Measurements from ENCODE around the gene MBD3L3. TPM values are rescaled to one million over a fixed set of nuclear protein-coding genes. Genes with fewer than 3 reads are reported as not detected.
"Not testable (repeated sequence)": the region's sequence is repeated elsewhere in the genome, so short reads cannot be mapped to it uniquely, and the experiment has no call there.

MBD3L3 gene
- total RNA-seq: not detected

DNA sequence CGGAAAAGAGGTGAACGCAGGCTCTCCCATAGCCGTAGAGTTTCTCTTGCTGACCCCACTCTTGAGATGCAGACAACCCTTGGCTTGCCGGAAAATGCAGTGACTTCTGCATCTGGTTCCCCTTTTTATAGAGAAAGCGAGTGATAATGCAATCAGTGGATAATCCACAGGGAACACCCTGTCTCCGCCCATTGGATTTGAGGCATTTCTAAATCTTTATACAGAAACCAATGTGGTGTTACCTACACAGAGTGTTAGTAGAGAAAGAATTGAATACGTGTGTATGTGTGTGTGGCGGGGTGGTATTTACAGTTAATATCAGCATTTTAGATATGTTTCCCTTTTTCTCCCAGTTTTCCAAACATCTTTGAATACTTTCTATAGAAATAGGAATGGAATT lies at the start of gene MBD3L3:
TSS of gene MBD3L3 (minus strand) at position 101 of the 400 bp plus-strand sequence. CDS start at position 30, 71 bp downstream.
- not testable (repeated sequence) for ATAC-seq, H3K36me3 Mint-ChIP-seq

DNA sequence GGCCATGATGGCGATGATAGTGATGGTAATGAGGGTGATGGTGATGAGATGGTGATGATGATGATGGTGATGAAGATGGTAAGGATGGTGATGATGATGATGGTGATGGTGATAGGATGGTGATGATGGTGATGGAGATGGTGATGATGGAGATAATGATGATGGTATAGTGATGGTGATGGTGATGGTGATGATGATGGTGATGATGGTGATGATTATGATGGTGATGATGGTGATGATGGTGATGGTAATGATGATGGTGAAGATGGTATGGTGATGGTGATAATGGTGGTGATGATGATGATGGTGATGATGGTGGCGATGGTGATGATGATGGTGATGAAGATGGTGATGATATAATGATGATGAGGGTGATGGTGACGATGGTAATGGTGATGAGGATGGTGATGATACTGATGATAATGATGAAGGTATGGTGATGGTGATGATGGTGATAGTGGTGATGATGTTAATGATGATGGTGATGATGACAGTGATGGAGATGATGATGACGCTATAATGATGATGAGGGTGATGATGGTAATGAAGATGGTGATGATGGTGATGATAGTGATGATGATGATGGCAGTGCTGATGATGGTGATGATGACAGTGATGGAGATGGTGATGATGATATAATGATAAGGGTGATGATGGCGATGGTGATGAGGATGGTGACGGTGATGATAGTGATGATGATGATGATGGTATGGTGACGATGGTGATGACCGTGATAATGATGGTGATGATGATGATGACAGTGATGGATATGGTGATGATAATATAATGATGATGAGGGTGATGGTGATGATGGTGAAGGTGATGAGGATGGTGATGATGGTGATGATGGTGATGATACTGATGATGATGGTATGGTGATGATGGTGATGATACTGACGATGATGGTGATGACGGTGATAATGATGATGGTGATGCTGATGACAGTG lies 48.5 kb upstream of the MBD3L3 start:
- Mint-ChIP-seq H3K9me3 (no peaks in the 10 kb centered on the region), H3K36me3 (no peaks in the 10 kb centered on the region), H3K27ac (no peak overlapping the region)
- ATAC-seq: no peak
- DNase-seq (ENCODE audit: low spot score in 2 of 2): no peak

More for the DNA sequence above, at the start of gene MBD3L3:
- DNase-seq (ENCODE audit: low spot score in 2 of 2); H3K9me3 Mint-ChIP-seq; H3K27ac Mint-ChIP-seq: not testable (repeated sequence)

- no peak for ATAC-seq
- Mint-ChIP-seq H3K36me3 (no peaks in the 10 kb centered on the region), H3K27ac (no peak overlapping the region), H3K9me3 (no peaks in the 10 kb centered on the region)
- DNase-seq (ENCODE audit: low spot score in 2 of 2): no peak
Observed at GRCh38 chr19:7104747-7105447, 46.4 kb upstream of the MBD3L3 start.

DNA sequence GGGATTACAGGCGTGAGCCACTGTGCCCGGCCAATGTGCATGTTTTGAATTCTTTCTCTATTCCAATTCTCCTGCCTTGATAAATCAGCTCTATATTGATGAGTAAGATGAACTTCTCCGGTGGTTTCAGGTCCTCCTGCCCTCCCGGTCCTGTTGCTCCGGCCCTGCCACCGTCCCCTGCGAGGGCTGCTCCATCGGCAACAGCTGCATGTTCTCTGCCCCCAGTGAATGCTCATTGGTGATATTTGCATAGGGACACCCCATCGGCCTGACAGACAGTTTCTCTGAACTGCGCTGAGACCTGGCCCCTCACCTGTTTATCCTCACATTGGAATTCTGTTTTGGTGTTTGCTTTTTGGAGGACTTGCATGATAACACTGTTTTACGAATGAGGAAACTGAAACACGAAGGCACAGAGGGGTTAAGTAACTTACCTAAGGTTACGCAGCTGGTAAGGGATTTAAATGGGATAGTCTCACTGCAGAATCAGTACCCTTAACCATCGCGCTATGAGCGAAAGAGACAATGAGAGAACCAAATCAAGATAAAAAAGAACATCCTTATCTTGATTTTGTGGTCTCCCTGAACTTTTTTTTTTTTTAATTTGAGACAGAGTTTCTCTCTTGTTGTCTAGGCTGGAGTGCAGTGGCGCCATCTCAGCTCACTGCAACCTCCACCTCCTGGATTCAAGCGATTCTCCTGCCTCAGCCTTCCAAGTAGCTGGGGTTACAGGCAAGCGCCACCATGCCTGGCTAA lies 43.2 kb upstream of the MBD3L3 start:
- Mint-ChIP-seq H3K9me3 (peaks cover 11 to 19% of the 10 kb centered on the region in 2 donors), H3K36me3 (peaks cover 17 to 18% of the 10 kb centered on the region in 2 donors), H3K27ac (no peak overlapping the region)
- no peak for DNase-seq (ENCODE audit: low spot score in 2 of 2)
- no peak for ATAC-seq

DNA sequence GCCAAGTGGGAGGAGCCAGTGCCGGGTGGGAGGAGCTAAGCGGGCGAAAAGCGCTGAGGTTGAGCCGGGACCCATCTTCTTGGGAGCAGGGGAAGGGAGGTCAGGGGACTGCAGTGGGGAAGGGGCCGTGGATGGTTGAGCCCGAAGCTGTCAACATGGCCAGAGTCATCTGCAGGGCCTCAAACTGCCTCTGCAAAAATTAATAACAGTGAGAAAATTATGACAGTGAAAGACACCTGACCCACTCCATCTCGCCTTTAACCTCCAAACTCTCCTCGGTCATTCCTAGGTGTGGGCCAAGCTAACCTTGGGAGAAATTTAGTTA lies 41.1 kb upstream of the MBD3L3 start:
- ATAC-seq (no peak), DNase-seq (ENCODE audit: low spot score in 2 of 2) (peak in 1 of 2 donors; percentile 83)
- Mint-ChIP-seq H3K9me3 (peaks cover 17 to 31% of the 10 kb centered on the region in 2 donors), H3K27ac (peak overlapping the region; percentile 95 to 96), H3K36me3 (peaks cover 24 to 38% of the 10 kb centered on the region in 2 donors)

DNA sequence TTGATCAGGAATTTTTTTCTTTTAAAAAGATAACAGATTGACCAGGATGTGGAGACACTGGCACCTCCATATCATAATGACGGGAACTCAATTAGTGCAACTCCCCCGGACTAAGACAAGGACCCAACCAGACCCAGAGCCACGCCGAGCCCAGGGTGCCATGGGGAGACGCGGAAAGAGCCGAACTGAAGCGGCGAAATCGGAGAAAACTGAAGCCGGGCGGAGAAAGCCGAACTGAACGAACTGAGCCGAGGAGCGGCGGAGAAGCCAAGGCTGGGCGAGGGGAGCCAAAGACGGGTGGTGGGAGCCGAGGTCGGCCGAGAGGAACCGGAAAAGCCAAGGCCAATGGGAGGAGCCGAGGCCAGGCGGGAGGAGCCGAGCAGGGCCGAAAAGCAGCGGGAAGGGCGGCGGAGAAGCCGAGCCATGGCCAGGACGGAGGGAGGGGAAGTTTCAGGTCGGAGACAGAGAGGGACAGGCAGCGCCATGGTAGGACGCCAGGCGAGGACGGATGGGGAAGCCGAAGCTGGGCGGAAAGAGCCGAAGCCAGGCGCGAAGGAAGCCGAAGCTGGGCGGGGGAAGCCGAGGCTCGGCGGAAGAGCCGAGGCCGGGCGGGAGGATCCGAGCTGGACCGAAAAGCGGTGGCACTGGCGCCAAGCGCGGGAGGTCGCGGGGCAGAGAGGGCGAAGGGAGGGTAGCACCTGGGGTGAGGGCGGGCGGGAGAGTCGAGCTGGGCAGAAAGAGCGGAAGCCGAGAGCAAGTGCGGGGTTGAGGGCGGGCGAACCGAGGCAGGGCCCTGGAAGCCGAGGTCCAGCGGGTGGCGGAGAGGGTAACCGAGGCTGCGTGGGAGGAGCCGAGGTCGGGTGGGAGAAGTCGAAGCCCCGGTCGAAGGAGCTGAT lies 40.5 kb upstream of the MBD3L3 start:
- Mint-ChIP-seq H3K9me3 (peaks cover 17 to 31% of the 10 kb centered on the region in 2 donors), H3K36me3 (peaks cover 25 to 39% of the 10 kb centered on the region in 2 donors), H3K27ac (peak overlapping the region; percentile 95 to 96)
- DNase-seq (ENCODE audit: low spot score in 2 of 2) (peak; percentile 88 to 90), ATAC-seq (peak; percentile 84 to 88)

- DNase-seq (ENCODE audit: low spot score in 2 of 2) (no peak), ATAC-seq (no peak)
- Mint-ChIP-seq H3K27ac (peak overlapping the region; percentile 32 to 96), H3K9me3 (peaks cover 21 to 31% of the 10 kb centered on the region in 2 donors), H3K36me3 (peaks cover 25 to 39% of the 10 kb centered on the region in 2 donors)
Observed at GRCh38 chr19:7098096-7098495, 39.6 kb upstream of the MBD3L3 start.

- ATAC-seq (no peak), DNase-seq (ENCODE audit: low spot score in 2 of 2) (no peak)
- peaks cover 55 to 65% of the 10 kb centered on the region in 2 donors for H3K36me3 Mint-ChIP-seq
- H3K9me3 Mint-ChIP-seq: peaks cover 30 to 38% of the 10 kb centered on the region in 2 donors
- H3K27ac Mint-ChIP-seq: no peak overlapping the region
Observed at GRCh38 chr19:7088999-7089398, 30.5 kb upstream of the MBD3L3 start.

- Mint-ChIP-seq H3K36me3 (peaks cover 79 to 93% of the 10 kb centered on the region in 2 donors), H3K9me3 (peaks cover 45 to 49% of the 10 kb centered on the region in 2 donors), H3K27ac (peak overlapping the region; percentile 28 to 76)
- ATAC-seq: no peak
- no peak for DNase-seq (ENCODE audit: low spot score in 2 of 2)
Observed at GRCh38 chr19:7083076-7083956, 24.8 kb upstream of the MBD3L3 start.

GRCh38 chr19:7078008-7078407 lies 19.5 kb upstream of the MBD3L3 start:
- peaks cover 41 to 44% of the 10 kb centered on the region in 2 donors for H3K9me3 Mint-ChIP-seq
- DNase-seq (ENCODE audit: low spot score in 2 of 2): no peak

DNA sequence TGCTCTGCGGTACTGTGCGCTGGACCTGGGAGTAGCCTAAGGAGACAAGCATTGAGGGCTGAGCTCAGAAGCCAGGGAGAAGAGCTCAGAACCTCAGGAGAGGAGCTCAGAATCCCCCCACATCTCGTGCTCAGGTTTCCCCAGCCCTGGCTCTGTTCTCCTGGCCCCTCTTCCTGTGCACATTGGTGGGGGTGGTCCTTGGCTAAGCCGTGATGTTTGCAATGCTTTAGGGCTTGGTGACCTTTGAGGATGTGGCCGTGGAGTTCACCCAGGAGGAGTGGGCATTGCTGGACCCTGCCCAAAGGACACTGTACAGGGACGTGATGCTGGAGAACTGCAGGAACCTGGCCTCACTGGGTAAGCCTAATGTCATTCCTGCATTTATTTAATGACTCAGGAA lies 17.7 kb upstream of the MBD3L3 start:
- ATAC-seq: no peak
- Mint-ChIP-seq H3K9me3 (peaks cover 31 to 35% of the 10 kb centered on the region in 2 donors), H3K27ac (no peak overlapping the region), H3K36me3 (peaks cover 83 to 95% of the 10 kb centered on the region in 2 donors)
- no peak for DNase-seq (ENCODE audit: low spot score in 2 of 2)

More at GRCh38 chr19:7078008-7078407, 19.5 kb upstream of the MBD3L3 start:
- no peak overlapping the region for H3K27ac Mint-ChIP-seq
- H3K36me3 Mint-ChIP-seq: peaks cover 85 to 99% of the 10 kb centered on the region in 2 donors
- no peak for ATAC-seq

- ATAC-seq (no peak), DNase-seq (ENCODE audit: low spot score in 2 of 2) (peak in 1 of 2 donors; percentile 0)
- Mint-ChIP-seq H3K36me3 (peaks cover 72 to 87% of the 10 kb centered on the region in 2 donors), H3K27ac (no peak overlapping the region), H3K9me3 (peaks cover 22 to 25% of the 10 kb centered on the region in 2 donors)
Observed at GRCh38 chr19:7074705-7075282, 16.3 kb upstream of the MBD3L3 start.

GRCh38 chr19:7072541-7072940 lies 14.1 kb upstream of the MBD3L3 start:
- H3K27ac Mint-ChIP-seq: peak overlapping the region in 1 of 2 donors; percentile 57
- H3K36me3 Mint-ChIP-seq: peaks cover 56 to 71% of the 10 kb centered on the region in 2 donors
- DNase-seq (ENCODE audit: low spot score in 2 of 2): no peak
- no peak for ATAC-seq
- peaks cover 5 to 6% of the 10 kb centered on the region in 2 donors for H3K9me3 Mint-ChIP-seq

DNA sequence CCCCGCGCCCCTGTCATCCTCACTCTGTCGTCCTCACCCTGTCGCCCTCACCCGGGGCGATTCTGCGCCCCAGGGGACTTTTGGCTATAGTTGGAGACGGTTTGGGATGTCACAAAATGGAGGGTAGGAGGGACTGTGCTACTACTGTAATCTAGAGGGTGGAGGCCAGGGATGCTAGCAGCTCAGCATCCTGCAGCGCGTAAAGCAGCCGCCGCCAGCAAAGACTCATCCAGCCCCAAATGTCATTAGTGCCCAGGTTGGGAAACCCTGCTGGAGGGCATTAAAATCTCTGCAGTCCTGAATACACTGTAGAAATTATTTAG lies 11.4 kb upstream of the MBD3L3 start:
- no peak for DNase-seq (ENCODE audit: low spot score in 2 of 2)
- ATAC-seq: peak in 1 of 2 donors; percentile 25
- H3K27ac Mint-ChIP-seq: peak overlapping the region; percentile 67 to 96
- peaks cover 4% of the 10 kb centered on the region in 2 donors for H3K9me3 Mint-ChIP-seq
- peaks cover 31 to 44% of the 10 kb centered on the region in 2 donors for H3K36me3 Mint-ChIP-seq
